ENCODE results near the gene SCP2D1. TPM values are rescaled to one million over a fixed set of nuclear protein-coding genes. Genes with fewer than 3 reads are reported as not detected.

Gene SCP2D1
- total RNA-seq, 1 donor from 2014 or later, result not detected

- no peak for TF ChIP-seq CTCF (conservative IDR thresholded peaks at IDR 0.05)
- peaks cover 19% of the 10 kb centered on the region for H3K27me3 Mint-ChIP-seq (ENCODE audit: low read depth)
- no peaks in the 10 kb centered on the region for H3K9me3 Mint-ChIP-seq
- no peaks in the 10 kb centered on the region for H3K36me3 Mint-ChIP-seq (ENCODE audit: low read depth)
- no peak for DNase-seq (ENCODE audit: low read depth, low spot score)
- no peaks in the 10 kb centered on the region for H3K4me1 Mint-ChIP-seq
- no peak overlapping the region for H3K4me3 Mint-ChIP-seq
- no peak overlapping the region for H3K27ac Mint-ChIP-seq (ENCODE audit: unreplicated experiment)
These were observed 1.7 kb upstream of the SCP2D1 start for GRCh38 chr20:18811904-18812303.

- Mint-ChIP-seq H3K4me1 (no peaks in the 10 kb centered on the region), H3K27me3 (ENCODE audit: low read depth) (peaks cover 25% of the 10 kb centered on the region), H3K4me3 (no peak overlapping the region), H3K36me3 (ENCODE audit: low read depth) (no peaks in the 10 kb centered on the region), H3K9me3 (no peaks in the 10 kb centered on the region), H3K27ac (ENCODE audit: unreplicated experiment) (no peak overlapping the region)
- no peak for TF ChIP-seq CTCF (conservative IDR thresholded peaks at IDR 0.05)
- no peak for DNase-seq (ENCODE audit: low read depth, low spot score)
These were observed 1.8 kb downstream of the SCP2D1 start for GRCh38 chr20:18815194-18815942.

- TF ChIP-seq CTCF (conservative IDR thresholded peaks at IDR 0.05), result no peak
- no peaks in the 10 kb centered on the region for H3K36me3 Mint-ChIP-seq (ENCODE audit: low read depth)
- no peaks in the 10 kb centered on the region for H3K4me1 Mint-ChIP-seq
- peaks cover 3% of the 10 kb centered on the region for H3K9me3 Mint-ChIP-seq
- H3K27ac Mint-ChIP-seq (ENCODE audit: unreplicated experiment), result no peak overlapping the region
- H3K4me3 Mint-ChIP-seq, result no peak overlapping the region
- no peak for DNase-seq (ENCODE audit: low read depth, low spot score)
- H3K27me3 Mint-ChIP-seq (ENCODE audit: low read depth), result peaks cover 7% of the 10 kb centered on the region
These were observed 9.2 kb downstream of the SCP2D1 start for GRCh38 chr20:18822832-18823231.

- Mint-ChIP-seq H3K36me3 (ENCODE audit: low read depth) (no peaks in the 10 kb centered on the region), H3K4me3 (no peak overlapping the region), H3K27ac (ENCODE audit: unreplicated experiment) (no peak overlapping the region), H3K27me3 (ENCODE audit: low read depth) (peaks cover 2% of the 10 kb centered on the region), H3K9me3 (no peaks in the 10 kb centered on the region), H3K4me1 (peaks cover 10% of the 10 kb centered on the region)
- DNase-seq (ENCODE audit: low read depth, low spot score), result no peak
- TF ChIP-seq CTCF (conservative IDR thresholded peaks at IDR 0.05), result no peak
These were observed 18.4 kb downstream of the SCP2D1 start for GRCh38 chr20:18831830-18832499.

- DNase-seq (ENCODE audit: low read depth, low spot score), result no peak
- H3K4me3 Mint-ChIP-seq, result no peak overlapping the region
- no peak for TF ChIP-seq CTCF (conservative IDR thresholded peaks at IDR 0.05)
- H3K9me3 Mint-ChIP-seq, result no peaks in the 10 kb centered on the region
- no peaks in the 10 kb centered on the region for H3K36me3 Mint-ChIP-seq (ENCODE audit: low read depth)
- no peak overlapping the region for H3K27ac Mint-ChIP-seq (ENCODE audit: unreplicated experiment)
- H3K27me3 Mint-ChIP-seq (ENCODE audit: low read depth), result peaks cover 2% of the 10 kb centered on the region
- peaks cover 10% of the 10 kb centered on the region for H3K4me1 Mint-ChIP-seq
These were observed 19.1 kb downstream of the SCP2D1 start for GRCh38 chr20:18832546-18833200.
